ENCODE data around the gene RAB5IF.
"Not testable (repeated sequence)": the region's sequence is repeated elsewhere in the genome, so short reads cannot be mapped to it uniquely, and the experiment has no call there.

RAB5IF gene

DNA sequence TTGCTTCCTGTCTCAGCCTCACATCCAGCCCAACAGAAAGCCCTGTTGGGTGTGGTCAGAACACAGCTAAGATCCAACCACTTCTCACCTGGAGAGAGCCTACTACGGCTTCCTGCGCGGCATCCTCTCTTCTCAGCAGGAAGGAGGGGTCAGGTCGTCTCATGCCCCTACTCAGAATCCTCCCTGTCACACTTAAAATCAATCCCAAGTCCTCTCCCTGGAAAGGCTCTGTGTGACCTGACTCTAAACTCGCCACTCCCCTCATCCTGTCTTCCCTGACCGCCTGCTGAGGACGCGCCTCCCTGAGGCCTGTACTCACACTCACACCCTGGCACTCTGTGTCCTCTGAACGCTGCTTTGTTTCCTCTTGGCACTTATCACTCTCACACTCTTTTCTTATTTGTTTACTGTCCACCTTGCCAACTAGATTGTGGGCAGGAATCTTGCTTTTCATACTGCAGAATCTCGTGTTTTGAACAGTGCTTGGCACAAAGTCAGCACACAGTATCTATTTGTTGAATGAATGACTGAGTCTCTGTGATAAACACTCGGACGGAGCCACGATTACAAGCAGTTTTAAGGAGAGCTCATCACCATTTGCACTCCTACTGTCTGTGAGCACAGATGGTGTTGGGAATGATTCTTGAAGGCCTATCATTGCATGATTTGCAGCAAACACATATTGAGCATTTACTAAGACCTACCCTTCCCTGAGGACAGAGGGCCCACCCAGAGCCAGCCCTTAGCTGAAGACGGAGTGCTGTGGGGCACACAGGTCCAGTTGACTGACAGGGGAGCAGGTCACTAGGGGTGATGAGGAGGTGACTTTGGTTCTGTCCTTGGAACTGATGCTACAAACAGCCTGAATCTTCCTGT lies 18.7 kb downstream of the RAB5IF start:
- no peaks in the 10 kb centered on the region for H3K36me3 ChIP-seq (ENCODE audit: control insufficient read depth, insufficient read depth, low read length)
- H3K4me1 ChIP-seq (ENCODE audit: control insufficient read depth, insufficient read depth, low read length): no peaks in the 10 kb centered on the region
- H3K27ac ChIP-seq (ENCODE audit: low read depth, low read length): no peak overlapping the region
- no peaks in the 10 kb centered on the region for H3K27me3 ChIP-seq (ENCODE audit: control insufficient read depth, insufficient read depth, low read length)
- H3K9ac ChIP-seq (ENCODE audit: low read length): no peak overlapping the region
- no peak overlapping the region for H3K4me3 ChIP-seq (ENCODE audit: low read length)

DNA sequence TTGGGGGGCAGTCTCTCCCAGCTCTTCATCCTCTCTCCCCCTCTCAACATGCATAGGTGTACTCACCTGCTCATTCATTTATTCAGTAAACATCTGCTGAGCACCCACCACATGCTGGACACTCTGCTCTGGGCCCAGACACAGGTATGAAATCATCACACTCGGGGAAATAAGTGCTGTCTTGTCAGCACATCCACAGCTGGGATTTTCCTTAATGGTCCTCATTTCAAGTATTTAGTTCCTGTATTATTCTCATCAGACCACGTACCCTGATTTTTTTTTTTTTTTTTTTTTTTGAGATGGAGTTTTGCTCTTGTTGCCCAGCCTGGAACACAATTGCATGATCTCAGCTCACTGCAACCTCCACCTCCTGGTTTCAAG lies 19.4 kb downstream of the RAB5IF start:
- Histone ChIP-seq H3K4me3 (ENCODE audit: low read length) (no peak overlapping the region), H3K27ac (ENCODE audit: low read depth, low read length) (no peak overlapping the region), H3K9ac (ENCODE audit: low read length) (no peak overlapping the region), H3K27me3 (ENCODE audit: control insufficient read depth, insufficient read depth, low read length) (no peaks in the 10 kb centered on the region), H3K36me3 (ENCODE audit: control insufficient read depth, insufficient read depth, low read length) (no peaks in the 10 kb centered on the region), H3K4me1 (ENCODE audit: control insufficient read depth, insufficient read depth, low read length) (no peaks in the 10 kb centered on the region)

DNA sequence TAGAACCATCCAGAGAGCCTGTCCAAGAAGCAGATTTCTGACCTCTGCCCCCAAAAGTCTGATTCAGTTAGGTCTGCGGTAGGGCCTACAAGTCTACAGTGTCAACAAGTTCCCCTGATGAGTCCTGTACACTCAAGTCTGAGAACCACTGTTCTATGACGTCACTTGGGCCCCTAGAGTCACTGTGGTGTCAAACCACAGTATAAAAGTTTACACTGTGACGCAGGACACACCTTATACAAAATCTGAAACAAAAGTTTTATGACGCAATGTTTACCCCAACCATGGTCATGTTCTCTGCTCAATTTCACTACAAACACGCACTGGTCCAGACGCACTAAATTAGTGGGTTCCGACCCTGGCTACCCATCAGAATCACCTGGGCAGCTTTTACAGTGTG lies 22.5 kb downstream of the RAB5IF start:
- no peak overlapping the region for H3K27ac ChIP-seq (ENCODE audit: low read depth, low read length)

DNA sequence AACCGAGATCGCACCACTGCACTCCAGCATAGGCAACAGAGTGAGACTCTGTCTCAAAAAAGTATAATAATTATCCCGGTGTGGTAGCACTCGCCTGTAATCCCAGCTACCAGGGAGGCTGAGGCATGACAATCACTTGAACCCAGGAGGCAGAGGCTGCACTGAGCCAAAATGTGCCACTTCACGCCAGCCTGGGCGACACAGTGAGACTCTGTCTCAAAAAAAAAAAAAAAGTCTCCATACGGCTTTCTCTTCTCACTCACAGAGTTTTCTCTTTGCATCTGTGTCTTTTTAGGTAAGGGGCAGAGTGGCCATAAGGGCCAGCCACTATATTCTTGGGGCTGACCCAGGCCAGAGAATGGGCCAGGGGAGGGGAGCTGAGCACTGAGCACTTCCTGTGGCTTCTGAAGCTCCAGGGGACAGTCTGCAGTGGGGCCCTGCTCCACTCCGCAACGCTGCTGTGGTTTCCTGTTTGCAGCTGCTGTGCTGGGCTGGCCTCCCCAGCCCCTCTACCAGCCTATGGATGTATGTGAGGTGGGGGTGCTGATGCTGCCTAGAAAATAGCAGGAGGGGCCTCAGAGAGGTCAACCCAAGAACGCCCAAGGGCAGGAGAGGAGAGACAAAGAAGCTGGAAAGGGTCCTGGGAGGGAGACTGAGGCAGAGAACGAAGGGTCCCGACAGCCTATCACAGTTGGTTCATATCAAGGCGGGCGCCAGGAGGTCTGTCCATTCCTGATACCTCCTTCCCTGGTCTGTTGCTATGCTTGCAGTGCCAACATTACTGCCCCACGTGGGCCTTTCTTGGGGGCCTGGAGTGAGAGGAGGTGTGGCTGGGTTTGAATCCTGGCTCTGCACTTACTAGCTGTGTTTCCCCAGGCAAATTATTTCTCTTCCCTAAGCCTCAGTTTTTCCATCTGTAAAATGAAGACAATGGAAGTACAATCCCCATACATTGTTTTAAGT lies 24.4 kb downstream of the RAB5IF start:
- no peaks in the 10 kb centered on the region for H3K27me3 ChIP-seq (ENCODE audit: control insufficient read depth, insufficient read depth, low read length)
- no peak overlapping the region for H3K9ac ChIP-seq (ENCODE audit: low read length)
- H3K4me1 ChIP-seq (ENCODE audit: control insufficient read depth, insufficient read depth, low read length): no peaks in the 10 kb centered on the region
- H3K27ac ChIP-seq (ENCODE audit: low read depth, low read length): no peak overlapping the region
- H3K36me3 ChIP-seq (ENCODE audit: control insufficient read depth, insufficient read depth, low read length): no peaks in the 10 kb centered on the region
- no peak overlapping the region for H3K4me3 ChIP-seq (ENCODE audit: low read length)

More for the DNA sequence above, 22.5 kb downstream of the RAB5IF start:
- Histone ChIP-seq H3K27me3 (ENCODE audit: control insufficient read depth, insufficient read depth, low read length) (no peaks in the 10 kb centered on the region), H3K9ac (ENCODE audit: low read length) (no peak overlapping the region), H3K4me3 (ENCODE audit: low read length) (no peak overlapping the region), H3K36me3 (ENCODE audit: control insufficient read depth, insufficient read depth, low read length) (no peaks in the 10 kb centered on the region), H3K4me1 (ENCODE audit: control insufficient read depth, insufficient read depth, low read length) (no peaks in the 10 kb centered on the region)

DNA sequence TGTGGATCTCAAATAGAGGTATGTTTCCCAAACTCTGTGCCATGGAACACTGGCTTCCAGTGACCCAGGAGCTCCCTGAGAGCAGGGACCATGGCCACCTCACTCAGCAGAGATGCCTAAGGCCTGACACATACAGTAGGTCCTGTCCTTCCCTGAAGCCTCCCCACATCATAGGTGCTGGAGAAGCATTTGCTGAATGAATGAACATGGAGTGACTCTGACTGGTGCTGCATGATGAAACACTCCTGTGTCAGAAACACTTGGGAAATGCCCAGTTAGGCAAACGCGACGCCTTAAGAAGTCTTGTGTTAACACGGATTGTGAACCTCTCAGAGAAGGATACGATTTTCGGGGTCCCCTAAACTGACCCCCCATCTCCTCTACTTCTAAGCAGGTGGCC lies 26.1 kb downstream of the RAB5IF start:
- H3K4me1 ChIP-seq (ENCODE audit: control insufficient read depth, insufficient read depth, low read length): no peaks in the 10 kb centered on the region
- H3K9ac ChIP-seq (ENCODE audit: low read length): no peak overlapping the region
- no peak overlapping the region for H3K4me3 ChIP-seq (ENCODE audit: low read length)
- no peaks in the 10 kb centered on the region for H3K27me3 ChIP-seq (ENCODE audit: control insufficient read depth, insufficient read depth, low read length)
- no peak overlapping the region for H3K27ac ChIP-seq (ENCODE audit: low read depth, low read length)
- no peaks in the 10 kb centered on the region for H3K36me3 ChIP-seq (ENCODE audit: control insufficient read depth, insufficient read depth, low read length)

DNA sequence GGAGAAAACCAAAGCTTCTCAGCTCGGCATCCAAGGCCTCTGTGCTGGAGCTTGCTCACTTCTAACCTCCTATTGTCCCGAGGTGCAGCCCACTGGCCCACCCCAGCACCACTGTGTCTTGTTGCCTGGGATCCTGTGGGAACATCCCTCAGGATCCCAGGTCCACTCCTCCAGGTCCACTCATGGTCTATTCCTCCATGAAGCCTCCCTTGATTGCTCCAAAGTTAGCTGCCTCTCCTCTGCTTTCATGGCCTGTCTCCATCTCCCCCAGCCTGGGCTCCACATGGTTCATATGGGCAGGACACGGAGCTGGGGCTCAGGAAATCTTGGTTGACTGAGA lies 26.5 kb downstream of the RAB5IF start:
- Histone ChIP-seq H3K4me3 (ENCODE audit: low read length) (no peak overlapping the region), H3K36me3 (ENCODE audit: control insufficient read depth, insufficient read depth, low read length) (no peaks in the 10 kb centered on the region), H3K27ac (ENCODE audit: low read depth, low read length) (no peak overlapping the region), H3K4me1 (ENCODE audit: control insufficient read depth, insufficient read depth, low read length) (no peaks in the 10 kb centered on the region), H3K9ac (ENCODE audit: low read length) (no peak overlapping the region), H3K27me3 (ENCODE audit: control insufficient read depth, insufficient read depth, low read length) (no peaks in the 10 kb centered on the region)

DNA sequence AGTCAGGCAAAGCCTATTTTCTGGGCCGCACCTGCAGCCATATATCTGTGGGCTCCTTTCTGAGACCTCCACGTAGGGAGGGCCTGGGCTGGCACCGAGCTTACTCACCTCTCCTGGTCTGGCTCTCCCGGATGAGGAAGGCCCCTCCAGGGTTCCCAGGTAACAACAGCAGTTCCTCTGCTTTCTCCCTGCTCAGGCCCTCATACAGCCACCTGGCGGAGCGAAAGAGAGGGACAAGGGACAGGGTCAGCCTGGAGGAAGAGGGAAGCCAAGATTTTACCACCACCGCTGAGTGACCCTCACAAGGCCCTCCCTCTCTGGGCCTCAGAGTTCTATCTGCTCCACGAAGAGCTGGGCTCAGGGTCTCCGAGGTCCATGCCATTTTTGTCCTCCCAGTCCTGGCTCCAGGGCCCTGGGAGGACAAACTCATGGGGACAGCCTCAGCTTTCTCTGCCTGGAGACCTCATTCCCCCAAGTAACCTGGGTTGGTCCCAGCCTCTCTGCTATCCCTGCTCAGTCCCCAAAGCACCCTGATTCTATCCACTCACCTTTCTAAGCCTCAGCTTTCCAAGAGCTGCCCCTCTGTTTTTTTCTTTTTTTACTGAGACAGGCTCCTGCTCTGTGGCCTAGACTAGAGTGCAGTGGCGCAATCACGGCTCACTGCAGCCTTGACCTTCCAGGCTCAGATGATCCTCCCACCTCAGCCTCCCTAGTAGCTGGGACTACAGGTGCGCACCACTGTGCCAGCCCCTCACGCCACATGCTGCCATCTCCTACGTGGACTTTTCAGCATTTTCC lies 27.1 kb downstream of the RAB5IF start:
- no peak overlapping the region for H3K9ac ChIP-seq (ENCODE audit: low read length)
- no peaks in the 10 kb centered on the region for H3K27me3 ChIP-seq (ENCODE audit: control insufficient read depth, insufficient read depth, low read length)
- H3K4me3 ChIP-seq (ENCODE audit: low read length): no peak overlapping the region
- H3K4me1 ChIP-seq (ENCODE audit: control insufficient read depth, insufficient read depth, low read length): no peaks in the 10 kb centered on the region
- no peak overlapping the region for H3K27ac ChIP-seq (ENCODE audit: low read depth, low read length)
- no peaks in the 10 kb centered on the region for H3K36me3 ChIP-seq (ENCODE audit: control insufficient read depth, insufficient read depth, low read length)

DNA sequence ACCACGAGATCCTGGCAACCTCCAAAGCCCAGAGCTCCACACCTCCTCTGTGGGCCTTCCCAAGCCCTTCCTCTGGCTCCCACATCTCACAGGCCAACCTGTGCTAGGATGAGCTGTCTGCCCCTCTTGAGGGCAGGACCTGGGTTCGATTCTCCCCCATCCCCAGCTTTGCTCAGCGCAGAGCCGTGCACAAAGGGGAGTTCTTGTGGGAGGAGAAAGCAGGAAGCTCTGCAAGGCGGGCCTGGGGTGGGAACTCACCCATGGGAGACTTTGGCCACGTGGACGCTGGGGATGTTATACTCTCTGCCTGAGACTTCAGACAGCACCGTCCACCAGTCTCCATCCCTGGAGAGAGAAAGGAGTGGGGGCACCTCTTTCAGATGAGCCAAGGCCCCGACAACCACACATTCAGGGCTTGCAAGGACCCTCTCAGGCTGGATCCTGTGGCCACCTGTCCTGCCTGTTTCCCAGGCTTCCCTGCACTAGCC lies 27.8 kb downstream of the RAB5IF start:
- H3K27ac ChIP-seq (ENCODE audit: low read depth, low read length): no peak overlapping the region
- H3K4me3 ChIP-seq (ENCODE audit: low read length): no peak overlapping the region
- no peaks in the 10 kb centered on the region for H3K36me3 ChIP-seq (ENCODE audit: control insufficient read depth, insufficient read depth, low read length)
- H3K9ac ChIP-seq (ENCODE audit: low read length): no peak overlapping the region
- no peaks in the 10 kb centered on the region for H3K27me3 ChIP-seq (ENCODE audit: control insufficient read depth, insufficient read depth, low read length)
- H3K4me1 ChIP-seq (ENCODE audit: control insufficient read depth, insufficient read depth, low read length): no peaks in the 10 kb centered on the region

DNA sequence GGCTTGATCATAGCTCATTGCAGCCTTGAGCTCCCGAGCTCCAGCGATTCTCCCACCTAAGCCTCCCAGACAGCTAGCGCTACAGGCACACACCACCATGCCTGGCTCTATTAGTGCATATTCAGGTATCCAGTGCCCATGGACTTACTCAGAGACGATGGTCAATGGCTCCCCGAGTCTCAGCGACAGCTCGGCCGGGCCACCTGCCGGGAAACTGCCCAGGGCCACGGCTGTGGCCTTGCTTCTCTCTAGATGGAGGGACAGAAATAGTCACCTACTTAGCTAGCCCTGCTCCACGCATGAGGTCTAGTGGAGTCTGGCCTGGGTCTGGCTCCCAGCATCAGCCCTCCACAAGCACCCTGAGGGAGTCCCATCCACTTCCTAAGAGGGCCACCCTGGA lies 28.8 kb downstream of the RAB5IF start:
- H3K36me3 ChIP-seq (ENCODE audit: control insufficient read depth, insufficient read depth, low read length): no peaks in the 10 kb centered on the region
- H3K4me1 ChIP-seq (ENCODE audit: control insufficient read depth, insufficient read depth, low read length): no peaks in the 10 kb centered on the region
- H3K27me3 ChIP-seq (ENCODE audit: control insufficient read depth, insufficient read depth, low read length): no peaks in the 10 kb centered on the region
- no peak overlapping the region for H3K9ac ChIP-seq (ENCODE audit: low read length)
- H3K27ac ChIP-seq (ENCODE audit: low read depth, low read length): no peak overlapping the region
- H3K4me3 ChIP-seq (ENCODE audit: low read length): no peak overlapping the region

DNA sequence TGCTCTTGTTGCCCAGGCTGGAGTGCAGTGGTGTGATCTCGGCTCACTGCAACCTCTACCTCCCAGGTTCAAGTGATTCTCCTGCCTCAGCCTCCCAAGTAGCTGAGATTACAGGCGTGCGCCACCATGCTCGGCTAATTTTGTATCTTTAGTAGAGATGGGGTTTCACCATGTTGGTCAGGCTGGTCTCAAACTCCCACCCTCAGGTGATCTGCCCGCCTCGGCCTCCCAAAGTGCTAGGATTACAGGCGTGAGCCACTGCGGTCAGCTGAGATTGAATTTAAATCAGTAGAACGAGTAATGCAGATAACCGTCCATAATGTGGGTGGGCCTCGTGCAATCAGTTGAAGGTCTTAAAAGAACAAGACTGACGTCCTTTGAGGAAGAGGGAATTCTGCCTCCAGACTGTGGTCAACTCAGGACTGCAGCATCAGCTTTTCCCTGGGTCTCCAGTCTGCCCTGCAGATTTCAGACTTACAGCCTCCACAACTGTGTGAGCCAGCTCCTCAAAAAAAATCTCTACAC lies 33.4 kb downstream of the RAB5IF start:
- H3K27ac ChIP-seq (ENCODE audit: low read depth, low read length); H3K36me3 ChIP-seq (ENCODE audit: control insufficient read depth, insufficient read depth, low read length); H3K27me3 ChIP-seq (ENCODE audit: control insufficient read depth, insufficient read depth, low read length); H3K9ac ChIP-seq (ENCODE audit: low read length); H3K4me3 ChIP-seq (ENCODE audit: low read length); H3K4me1 ChIP-seq (ENCODE audit: control insufficient read depth, insufficient read depth, low read length): not testable (repeated sequence)

DNA sequence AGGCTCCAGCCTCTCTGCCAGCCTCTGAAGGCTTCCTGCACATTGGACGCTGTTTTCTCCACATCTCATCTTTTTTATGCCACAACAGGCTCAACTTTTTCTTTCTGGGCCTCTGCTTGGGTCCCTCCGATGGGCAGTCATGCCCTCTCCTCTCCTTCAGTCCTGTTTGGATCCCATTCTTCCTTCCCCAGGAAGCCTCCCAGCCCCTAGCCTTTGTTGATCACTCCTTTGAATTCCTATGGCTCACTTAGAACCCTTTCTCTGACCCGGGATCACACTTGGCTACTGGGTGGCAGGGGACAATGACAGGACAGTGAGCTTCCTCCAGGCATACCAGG lies 35.9 kb downstream of the RAB5IF start:
- Histone ChIP-seq H3K27ac (ENCODE audit: low read depth, low read length) (no peak overlapping the region), H3K4me1 (ENCODE audit: control insufficient read depth, insufficient read depth, low read length) (no peaks in the 10 kb centered on the region)

DNA sequence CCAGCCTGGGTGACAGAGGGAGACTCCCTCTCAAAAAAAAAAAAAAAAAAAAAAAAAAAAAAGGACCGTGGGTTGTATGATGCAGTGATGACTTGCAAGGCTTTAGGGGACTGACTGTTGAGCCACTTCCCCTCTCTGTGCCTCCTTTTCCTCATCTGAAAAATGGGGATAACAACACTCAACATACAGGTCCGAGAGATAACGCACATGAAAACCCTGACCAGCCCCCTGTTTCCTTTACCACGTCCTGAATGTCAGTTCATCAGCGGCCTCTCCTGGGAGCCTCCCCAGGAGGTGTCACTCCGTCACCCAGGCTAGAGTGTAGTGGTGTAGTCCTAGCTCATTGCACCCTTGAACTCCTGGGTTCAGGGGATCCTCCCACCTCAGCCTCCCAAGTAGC lies 36.6 kb downstream of the RAB5IF start:
- H3K27ac ChIP-seq (ENCODE audit: low read depth, low read length): no peak overlapping the region
- H3K4me1 ChIP-seq (ENCODE audit: control insufficient read depth, insufficient read depth, low read length): no peaks in the 10 kb centered on the region
- no peak overlapping the region for H3K9ac ChIP-seq (ENCODE audit: low read length)
- H3K4me3 ChIP-seq (ENCODE audit: low read length): no peak overlapping the region
- H3K27me3 ChIP-seq (ENCODE audit: control insufficient read depth, insufficient read depth, low read length): no peaks in the 10 kb centered on the region
- H3K36me3 ChIP-seq (ENCODE audit: control insufficient read depth, insufficient read depth, low read length): no peaks in the 10 kb centered on the region

More for the DNA sequence above, 35.9 kb downstream of the RAB5IF start:
- H3K4me3 ChIP-seq (ENCODE audit: low read length): no peak overlapping the region
- no peak overlapping the region for H3K9ac ChIP-seq (ENCODE audit: low read length)
- no peaks in the 10 kb centered on the region for H3K36me3 ChIP-seq (ENCODE audit: control insufficient read depth, insufficient read depth, low read length)
- H3K27me3 ChIP-seq (ENCODE audit: control insufficient read depth, insufficient read depth, low read length): no peaks in the 10 kb centered on the region
